ENCODE data around the gene POLE4.

Gene POLE4, protein sequence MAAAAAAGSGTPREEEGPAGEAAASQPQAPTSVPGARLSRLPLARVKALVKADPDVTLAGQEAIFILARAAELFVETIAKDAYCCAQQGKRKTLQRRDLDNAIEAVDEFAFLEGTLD

DNA sequence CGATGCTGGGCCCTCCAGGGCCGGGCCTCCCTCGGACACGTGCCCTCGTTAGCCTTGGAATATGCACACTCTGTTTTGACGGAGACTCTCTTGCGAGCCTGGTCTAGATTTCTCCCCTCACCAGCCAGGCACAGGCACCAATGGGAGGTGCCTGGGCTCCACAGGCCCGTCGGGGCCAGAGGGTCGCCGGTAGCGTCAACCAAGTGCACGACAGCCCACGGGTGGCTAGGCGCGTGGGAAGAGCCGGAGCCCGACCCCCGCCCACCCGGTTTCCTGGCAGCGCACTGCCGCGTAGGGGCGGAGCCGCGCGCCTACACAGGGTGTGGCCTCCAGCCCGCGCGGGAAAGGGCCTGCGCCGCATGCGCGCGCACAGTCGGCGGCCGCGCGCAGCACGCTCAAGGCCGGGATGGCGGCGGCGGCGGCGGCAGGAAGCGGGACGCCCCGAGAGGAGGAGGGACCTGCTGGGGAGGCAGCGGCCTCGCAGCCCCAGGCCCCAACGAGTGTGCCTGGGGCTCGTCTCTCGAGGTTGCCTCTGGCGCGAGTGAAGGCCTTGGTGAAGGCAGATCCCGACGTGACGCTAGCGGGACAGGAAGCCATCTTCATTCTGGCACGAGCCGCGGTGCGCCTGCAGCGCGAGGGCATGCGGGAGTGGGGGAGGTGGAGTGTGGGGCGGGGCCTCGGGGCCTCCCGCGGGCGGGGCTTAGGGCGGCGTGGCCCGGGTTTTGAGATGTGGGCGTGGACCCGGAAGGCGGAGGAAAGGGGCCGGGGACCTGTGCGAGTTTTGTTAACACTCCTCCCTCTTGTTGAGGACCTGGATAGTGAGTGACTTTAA, at the start of gene POLE4:
POLE4 (plus strand) TSS at position 370 of the 832 bp plus-strand sequence; CDS start at position 407, 37 bp downstream.
- peak; percentile 92 for DNase-seq

DNA sequence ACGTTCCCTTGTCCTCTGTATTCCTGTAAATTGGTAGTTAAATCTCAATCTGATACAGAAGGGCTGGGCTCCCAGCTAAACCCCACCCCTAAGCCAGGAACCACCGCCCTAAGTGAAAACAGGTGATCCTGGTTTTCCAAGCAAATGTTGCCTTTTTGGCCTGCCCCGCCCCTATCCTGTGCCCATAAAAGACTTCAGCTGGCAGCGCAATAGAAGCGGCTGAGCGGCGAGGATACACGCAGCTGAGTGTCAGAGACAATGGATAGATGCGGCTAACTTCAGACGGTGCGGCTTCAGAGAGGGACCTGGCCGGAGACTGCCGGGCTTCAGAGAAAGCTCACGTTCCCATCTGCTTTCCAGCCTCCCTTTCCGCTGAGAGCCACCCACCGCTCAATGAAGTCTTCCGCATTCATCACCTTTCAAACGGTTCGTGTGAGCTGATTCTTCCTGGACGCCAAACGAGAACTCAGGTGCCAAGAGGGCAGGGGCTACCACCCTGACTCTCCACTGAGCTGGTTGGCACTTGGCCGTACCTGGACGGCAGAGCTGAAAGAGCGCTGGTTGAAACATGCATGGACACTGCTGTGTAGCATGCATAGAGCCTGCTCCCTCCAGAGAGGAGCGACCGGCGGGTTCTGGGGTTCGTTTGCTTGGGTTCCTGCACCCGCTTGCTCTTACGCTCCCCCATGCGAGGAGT, 49.5 kb upstream of the POLE4 start:
- no peak for DNase-seq

DNA sequence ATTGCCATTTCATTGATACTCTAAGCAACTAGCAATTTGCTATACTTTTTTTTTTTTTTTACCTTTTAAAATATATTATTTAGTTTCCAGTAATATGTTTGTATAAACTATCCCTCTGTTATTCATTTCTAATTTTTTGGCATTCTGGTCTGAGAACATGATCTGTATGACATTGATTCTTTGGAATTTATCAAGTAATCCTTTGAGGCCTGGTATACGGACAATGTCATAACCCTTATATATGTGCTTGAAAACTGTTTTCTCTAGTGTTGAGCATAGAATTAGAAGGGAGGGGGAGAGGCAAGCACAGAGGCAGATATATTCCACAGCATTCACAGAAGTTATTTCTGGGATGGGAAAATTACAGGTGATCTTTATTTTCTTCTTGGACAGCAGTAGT, 48.2 kb upstream of the POLE4 start:
- DNase-seq, result no peak

DNA sequence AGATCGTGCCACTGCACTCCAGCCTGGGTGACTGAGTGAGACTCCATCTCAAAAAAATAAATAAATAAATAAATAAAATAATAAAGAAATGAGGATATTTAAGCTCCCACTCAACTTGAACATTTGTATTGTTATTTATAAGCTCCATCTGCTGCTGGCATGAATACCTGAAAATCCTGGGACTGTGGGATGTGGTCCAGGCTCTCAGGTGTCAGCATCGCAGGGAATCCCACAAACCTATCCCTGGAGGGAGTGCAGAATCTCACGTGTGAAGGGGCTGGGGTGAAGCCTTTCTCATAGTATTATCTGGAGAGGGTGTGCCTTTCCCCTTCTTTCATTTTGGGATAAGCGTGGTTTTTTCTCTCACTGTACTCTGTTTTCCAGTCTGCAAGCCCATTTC, 47.4 kb upstream of the POLE4 start:
- no peak for DNase-seq

DNA sequence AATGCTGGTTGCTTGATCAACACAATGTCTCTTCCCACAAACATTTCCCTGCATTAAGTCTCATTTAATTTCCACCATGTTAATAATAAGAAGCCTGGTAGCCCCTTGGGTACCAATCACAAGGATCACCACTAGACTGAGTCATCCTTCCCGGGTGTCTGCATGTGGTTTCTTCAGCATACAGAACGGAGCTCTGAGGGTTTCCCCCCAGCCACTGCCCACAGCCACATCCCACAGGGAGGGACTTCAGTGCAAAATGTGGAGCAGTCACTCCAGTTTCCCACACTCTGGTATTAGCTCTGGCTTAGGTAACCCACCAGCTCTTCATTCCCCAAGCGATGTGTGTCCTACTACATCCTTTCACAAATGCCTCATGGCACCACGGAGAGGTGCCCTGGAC, 42.7 kb upstream of the POLE4 start:
- peak; percentile 1 for DNase-seq

DNA sequence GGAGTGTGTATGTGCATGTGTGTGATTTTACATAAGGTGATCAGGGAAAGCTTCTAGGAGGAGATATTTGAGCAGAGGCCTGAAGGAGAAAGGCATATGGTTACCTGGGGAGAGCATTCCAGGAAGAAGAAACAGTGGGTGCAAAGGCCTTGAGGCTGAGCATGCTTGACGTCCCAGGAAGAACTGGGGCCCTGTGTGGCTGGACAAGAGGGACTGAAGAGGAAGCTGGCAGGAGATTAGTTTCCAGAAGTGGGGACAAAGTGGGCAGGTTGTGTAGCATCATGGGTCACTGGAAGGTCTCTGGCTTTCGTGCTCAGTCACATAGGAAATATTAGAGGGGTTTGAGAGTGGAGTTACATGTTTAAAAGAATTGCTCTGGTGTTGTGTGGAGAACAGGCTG, 42.0 kb upstream of the POLE4 start:
- no peak for DNase-seq

DNA sequence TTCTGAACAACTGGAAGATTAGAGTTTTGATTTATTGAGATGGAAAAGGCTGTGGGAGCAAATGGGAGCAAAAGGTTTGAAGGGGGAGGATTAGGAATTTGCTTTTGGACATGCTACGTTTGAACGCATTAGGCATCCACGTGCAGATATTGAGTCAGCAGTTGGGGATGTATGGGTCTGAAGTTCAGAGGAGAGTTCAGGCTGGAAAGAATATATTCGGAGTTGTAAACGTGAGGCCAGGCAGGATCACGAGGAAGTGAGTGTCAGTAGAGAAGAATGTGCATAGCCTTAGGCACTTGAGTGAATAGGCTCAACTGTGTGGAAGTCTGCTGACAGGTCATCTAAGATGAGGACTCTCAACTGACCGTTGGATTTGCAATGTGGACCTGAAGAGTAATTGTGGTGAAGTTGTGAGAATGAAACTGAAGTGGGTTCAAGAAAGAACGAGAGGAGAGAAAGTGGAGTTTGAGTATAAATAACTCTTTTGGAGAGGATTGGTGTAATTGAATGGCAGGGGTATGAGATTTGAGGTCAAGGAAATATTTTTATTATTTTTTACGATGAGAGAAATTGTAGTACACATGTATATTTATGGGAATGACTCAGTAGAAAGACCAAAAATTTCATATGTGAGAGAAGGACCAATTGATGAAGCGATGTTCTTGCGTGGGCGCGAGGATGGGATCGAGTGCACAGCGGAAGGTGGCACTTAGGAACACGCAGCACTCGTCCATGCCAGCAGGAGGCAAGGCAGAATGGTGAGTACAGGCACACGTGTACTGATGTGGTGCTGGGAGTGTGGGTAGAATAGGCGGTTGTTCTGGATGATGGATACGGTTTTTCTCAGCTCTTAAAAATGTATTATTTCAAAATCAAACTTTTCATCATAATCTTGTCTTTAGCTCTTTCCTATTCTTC, 40.5 kb upstream of the POLE4 start:
- DNase-seq, result no peak

DNA sequence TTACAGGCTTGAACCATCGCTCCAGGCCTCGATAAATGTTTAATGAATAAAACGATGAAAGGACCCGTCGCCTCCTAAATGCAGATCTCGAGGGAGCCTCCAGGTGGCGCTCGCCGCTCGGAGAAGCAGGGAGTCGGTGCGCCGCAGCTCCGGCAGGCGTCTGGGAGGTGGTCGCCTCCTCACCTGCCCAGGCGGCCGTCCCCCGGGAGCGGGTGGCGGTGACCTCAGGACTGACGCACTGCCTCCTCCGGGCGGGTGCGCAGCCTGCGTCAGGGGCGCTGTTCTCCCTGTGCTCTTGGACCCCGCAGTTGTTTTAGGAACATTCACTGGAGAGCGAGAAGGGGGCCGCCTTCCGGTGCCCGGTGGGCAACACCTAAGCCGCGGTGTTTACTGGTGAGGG, 38.6 kb upstream of the POLE4 start:
- DNase-seq, result peak; percentile 59

DNA sequence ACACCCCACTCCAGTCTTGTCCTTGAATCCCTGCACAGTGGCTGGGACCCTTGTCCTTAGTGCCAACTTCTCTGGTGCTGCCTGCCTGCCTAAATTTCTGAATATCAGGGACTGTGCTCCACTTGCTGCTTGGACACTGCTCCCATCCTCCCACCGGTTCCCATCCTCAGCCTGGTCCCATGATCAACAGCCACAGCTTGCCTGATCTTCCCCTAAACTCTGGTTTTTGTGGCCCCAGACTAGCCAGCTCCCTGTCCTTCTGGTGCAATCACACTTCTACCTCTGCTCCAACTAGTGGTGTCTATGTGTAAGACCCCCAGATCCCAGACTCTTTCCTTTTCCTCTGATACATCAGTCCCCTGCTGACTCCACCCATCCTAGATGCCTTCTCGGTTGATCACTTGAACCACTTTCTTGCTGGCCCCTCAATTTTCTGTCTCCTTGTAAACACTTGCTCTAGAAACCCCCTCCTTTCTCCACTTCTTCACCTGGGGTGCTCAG, 37.2 kb upstream of the POLE4 start:
- no peak for DNase-seq

DNA sequence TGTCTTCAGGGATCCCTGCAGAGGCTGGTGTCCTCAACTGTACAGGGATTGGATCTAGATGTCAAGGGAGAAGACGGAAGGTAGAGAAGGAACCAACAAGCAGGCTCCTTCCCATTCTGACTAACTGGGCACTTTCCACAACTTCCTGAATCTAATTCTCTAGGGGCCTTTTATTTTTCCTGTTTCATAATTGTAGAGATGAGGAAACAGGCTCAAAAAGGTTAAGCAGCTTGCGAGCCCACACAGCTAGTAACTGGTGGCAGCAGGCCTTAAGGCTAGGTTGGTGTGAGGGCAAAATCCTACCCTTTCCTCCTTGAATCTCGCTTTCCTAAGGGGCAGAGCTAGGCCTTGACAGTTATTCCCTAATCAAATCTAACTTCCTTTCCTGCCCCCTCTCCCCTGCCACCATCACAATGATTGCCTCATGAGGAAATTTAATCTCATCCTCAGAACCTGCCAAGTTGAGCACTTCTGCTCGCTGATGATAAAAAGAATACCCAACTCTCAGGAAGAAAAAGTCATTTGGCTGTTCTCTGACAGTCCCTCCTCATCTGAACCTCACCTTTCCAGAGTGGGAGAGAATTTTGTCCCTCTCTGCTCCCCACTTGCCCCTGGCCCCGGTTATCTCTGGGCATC, 35.7 kb upstream of the POLE4 start:
- DNase-seq, result no peak

DNA sequence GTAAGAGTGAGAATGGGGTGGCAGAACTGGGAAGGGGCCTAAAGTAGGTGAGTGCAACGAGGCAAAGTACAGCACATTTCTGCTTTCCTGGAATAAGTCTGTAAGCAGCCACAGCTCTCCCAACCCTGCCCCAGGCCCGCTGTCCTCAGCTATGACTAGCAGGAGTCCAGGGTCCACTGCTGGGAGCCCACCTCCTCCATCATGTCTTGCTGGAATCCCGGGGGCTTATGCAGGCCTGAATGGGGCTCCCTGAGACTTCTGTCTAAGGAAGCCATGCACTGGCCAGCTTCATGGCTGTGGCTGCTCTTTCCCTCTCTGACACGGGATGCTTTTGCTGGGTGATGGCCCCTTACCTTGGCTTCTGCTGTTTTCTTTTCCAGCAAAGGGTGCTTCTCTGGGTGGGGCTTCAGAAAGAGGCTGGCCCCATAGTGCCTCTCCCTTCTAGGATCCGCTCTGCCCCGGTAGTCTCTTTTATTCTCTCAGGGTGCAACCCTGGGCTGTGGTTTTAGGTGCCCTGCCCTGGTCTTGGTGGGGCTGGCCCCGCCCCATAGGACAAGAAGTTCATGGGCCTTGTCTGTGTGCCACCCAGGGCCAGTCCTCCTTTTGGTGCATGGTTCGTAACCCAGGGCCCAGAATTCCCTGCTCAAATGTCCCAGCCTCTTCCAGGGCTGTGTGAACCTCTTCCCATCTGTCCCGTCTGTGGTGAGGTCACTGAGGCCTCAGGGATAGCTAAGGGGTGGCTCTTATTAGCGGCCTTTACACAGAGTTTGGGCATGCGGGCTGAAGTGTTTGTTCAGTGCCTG, 33.8 kb upstream of the POLE4 start:
- no peak for DNase-seq

DNA sequence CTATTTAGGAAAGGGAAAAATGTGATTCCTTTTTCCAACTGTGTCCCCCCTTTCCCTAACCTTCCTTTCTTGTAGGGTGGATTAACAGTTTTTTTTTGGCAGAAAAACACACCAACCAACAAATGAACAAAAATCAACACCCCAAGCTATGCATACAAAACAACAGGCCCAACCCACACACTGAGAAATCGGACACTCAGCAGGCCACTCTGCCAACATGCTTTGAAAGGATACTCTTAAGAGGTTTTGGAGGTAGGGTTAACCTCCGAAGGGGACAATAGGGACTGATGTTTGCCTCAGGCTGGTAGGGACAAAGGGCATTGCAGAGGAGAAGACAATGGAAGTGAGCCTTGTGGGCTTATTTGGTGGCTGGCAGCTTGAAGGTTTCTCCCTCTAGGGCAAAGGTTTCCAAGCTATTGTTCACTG, 33.1 kb upstream of the POLE4 start:
- no peak for DNase-seq

DNA sequence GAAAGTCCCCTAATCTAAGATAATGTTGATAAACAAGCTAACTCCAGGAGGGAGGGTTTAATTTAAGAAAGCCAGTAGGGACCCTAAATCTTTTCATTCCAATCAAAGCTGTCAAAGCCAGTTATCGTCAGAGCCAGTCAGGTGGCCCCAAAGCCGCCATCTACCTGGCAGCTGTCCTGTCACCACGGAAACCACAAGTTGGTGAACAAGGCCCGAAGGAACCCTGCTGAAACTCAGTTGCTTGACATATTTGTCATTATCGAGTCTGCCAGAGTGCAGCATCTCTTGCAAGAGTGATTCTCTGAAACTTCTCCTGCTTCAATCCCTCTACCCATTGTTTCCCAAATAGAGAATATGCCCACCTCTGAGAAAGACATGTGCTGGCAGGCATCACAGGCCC, 30.8 kb upstream of the POLE4 start:
- no peak for DNase-seq

DNA sequence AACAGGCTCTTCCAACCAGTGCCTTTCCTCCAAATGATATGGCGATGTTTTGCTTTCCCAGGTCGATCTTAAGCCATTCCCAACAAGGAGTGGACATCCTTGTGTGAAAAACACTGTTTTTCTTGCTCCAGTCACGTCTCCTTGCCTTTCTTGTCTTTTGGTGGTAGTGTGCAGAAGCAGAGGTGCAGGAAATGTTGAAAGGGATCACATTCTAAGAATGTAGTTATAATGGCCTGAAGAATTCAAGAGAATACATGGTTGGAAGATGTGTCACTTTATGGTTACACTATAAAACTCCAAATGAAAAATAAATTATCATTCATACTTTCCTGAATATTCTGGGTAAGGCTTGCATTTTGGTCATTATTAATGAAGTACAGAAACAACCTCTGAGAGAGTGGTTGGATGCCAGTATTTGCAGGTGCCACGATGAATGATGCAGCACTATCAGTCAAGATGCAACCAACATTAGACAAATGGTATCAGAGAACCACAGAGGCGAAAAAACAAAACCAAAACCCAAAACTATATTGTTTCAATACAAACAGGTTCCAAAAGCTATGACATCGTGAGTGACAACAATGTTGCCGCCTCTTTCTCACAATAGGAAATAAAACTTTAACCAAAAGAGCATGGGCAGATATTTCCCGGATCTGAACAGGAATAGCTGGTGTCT, 27.5 kb upstream of the POLE4 start:
- no peak for DNase-seq

DNA sequence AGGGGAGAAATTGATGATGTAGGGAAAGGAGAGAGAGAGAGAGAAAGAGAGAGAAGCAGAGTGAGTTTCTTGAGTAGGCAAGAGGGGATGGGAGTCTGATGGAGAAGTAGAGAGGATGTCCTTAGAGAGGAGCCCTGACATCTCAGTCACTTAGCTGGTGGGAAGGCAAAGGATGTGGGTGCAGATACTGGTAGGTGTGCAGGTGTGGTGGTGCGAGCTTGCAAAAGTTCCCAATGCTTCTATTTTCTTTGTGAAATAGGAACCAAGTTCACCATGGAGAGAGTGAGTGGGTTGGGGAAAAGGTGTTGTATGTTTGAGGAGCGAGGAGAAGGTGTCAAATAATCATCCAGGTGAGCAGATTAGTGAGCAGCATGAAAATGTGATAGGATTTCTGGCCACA, 26.5 kb upstream of the POLE4 start:
- DNase-seq, result no peak

DNA sequence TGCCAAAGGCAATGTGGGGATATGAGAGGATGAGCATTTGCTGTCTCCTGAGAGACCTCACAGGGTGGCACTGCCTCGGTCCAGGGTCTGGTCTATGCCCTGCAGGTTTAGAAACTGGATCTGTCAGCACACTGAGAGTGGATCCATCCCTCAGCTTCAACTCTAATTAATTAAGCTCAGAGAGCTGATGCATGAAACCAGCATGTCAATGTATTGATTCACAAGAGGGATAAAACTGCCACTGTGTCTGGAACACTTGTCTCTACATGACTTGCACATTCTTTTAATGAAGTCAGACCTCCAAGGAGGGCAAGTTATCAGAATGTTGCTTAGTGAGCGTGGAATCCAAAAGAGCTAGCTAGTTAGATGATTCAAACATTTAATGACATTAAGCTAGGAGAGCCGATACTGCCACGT, 22.5 kb upstream of the POLE4 start:
- DNase-seq, result no peak

DNA sequence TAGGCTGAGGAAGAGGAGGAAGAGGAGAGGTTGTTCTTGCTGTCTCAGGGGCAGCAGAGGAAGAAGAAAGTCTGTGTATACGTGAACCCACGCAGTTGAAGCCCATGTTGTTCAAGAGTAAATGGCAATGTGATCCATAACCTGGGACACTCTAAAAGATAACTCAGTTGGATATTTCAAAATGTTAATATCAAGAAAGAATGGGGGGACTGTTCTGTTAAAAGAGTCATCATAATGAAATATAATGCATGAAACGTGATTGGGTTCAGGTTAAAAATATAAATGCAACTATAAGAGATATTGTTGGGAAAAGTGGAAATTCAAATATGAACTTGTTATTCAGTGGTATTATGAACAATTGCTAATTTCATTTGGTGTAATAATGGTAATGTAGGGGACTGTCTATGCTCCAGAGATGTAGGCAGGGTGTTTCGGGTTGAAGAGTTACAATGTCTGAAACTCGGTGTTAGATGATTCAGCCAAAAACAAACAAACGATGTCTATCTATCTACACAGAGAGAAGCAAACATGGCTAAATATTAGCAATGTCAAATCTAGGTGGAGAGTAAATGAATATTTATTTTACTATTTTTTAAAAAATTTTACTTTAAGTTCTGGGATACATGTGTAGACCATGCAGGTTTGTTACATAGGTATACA, 21.1 kb upstream of the POLE4 start:
- no peak for DNase-seq

DNA sequence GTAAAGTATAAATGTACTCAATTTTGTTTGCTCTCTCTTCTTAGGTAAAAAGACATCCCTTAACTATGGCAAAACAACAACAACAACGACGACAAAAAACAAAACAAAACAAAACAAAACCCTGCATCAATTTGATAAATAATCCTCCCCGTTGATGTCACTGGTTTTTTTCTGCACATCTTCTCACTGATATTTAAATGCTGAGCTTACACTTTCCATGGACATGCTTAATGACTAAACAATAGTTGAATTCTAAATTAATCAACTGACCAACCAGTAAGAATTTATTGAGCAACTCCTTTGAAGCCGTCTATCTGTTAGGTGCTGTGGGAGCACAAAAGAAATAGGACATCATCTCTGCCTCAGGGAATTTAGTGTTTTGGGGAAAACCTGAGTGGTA, 20.2 kb upstream of the POLE4 start:
- no peak for DNase-seq

DNA sequence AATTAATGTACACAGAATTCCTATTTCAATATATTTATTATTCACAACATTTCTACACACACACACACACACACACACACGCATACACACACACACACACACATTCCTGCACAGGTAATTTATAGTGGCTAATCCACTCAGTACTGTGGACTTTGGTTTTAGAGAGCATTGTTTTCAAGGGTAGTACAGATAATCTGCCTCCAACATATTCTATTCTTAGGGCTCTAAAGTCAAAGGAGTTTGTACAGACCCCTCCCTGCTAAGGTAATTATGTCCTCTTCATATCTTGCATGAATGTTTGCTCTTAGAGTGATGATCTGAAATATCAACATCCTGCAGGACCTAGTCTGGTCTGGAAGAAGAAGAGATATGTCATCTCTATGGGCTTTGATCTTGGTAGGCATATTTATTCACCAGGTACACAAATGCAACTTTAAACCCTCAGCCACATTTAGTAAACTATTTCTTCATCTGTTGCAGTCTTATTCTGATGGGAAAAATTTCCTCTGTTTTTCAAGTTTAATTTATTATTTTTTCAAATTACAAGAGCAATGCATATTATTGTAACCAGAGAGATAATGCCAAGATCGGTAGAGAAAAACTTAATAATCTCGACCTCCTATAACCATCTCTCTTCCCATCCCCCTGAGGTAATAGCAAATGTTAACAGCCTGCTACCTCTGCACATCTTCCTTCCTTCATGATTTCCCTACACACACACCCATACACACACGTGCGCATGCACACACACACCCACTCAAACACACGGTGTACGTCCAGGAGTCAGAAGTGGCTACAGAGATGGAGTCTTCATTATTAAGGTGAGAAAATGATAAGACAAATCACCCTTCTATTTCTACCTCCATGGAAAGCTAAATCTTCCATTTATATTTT, 18.3 kb upstream of the POLE4 start:
- no peak for DNase-seq

Data from CD4-positive, alpha-beta T cell treated with Interleukin-4 for 4 hours (primary cell).